Measurements from ENCODE around the gene SLC37A2.
"Not testable (repeated sequence)": the region's sequence is repeated elsewhere in the genome, so short reads cannot be mapped to it uniquely, and the experiment has no call there.

The SLC37A2 gene

GRCh38 chr11:125062931-125063428 lies at the start of gene SLC37A2:
TSS of gene SLC37A2 (plus strand) at chr11:125063305. CDS start at chr11:125063368, 63 bp downstream.
- DNase-seq = peak; percentile 17

- DNase-seq = no peak
These were observed 46.7 kb upstream of the SLC37A2 start for GRCh38 chr11:125016413-125016812.

- DNase-seq = no peak
These were observed 42.8 kb upstream of the SLC37A2 start for GRCh38 chr11:125020342-125020741.

- no peak for DNase-seq
These were observed 40.6 kb upstream of the SLC37A2 start for GRCh38 chr11:125022551-125022950.

GRCh38 chr11:125025968-125026367 lies 37.1 kb upstream of the SLC37A2 start:
- no peak for DNase-seq

GRCh38 chr11:125029431-125029830 lies 33.7 kb upstream of the SLC37A2 start:
- not testable (repeated sequence) for DNase-seq

- DNase-seq = no peak
These were observed 26.2 kb upstream of the SLC37A2 start for GRCh38 chr11:125036933-125037332.

GRCh38 chr11:125049164-125049792 lies 13.8 kb upstream of the SLC37A2 start:
- DNase-seq = no peak

GRCh38 chr11:125052047-125052446 lies 11.1 kb upstream of the SLC37A2 start:
- no peak for DNase-seq

GRCh38 chr11:125053167-125053566 lies 9.9 kb upstream of the SLC37A2 start:
- DNase-seq = no peak

- no peak for DNase-seq
These were observed 7.9 kb upstream of the SLC37A2 start for GRCh38 chr11:125055107-125055715.

GRCh38 chr11:125056111-125056510 lies 7.0 kb upstream of the SLC37A2 start:
- DNase-seq = not testable (repeated sequence)

GRCh38 chr11:125056931-125057692 lies 6.0 kb upstream of the SLC37A2 start:
- no peak for DNase-seq

- no peak for DNase-seq
These were observed 5.5 kb upstream of the SLC37A2 start for GRCh38 chr11:125057693-125058016.

GRCh38 chr11:125061281-125061680 lies 1.8 kb upstream of the SLC37A2 start:
- DNase-seq = no peak

- DNase-seq = no peak
These were observed 731 bp upstream of the SLC37A2 start for GRCh38 chr11:125062218-125062930.

- no peak for DNase-seq
These were observed 431 bp downstream of the SLC37A2 start for GRCh38 chr11:125063429-125064043.

GRCh38 chr11:125064070-125064469 lies 965 bp downstream of the SLC37A2 start:
- no peak for DNase-seq

GRCh38 chr11:125068368-125068767 lies 5.3 kb downstream of the SLC37A2 start:
- DNase-seq = no peak

- DNase-seq = no peak
These were observed 5.9 kb downstream of the SLC37A2 start for GRCh38 chr11:125069008-125069407.

- no peak for DNase-seq
These were observed 6.7 kb downstream of the SLC37A2 start for GRCh38 chr11:125069796-125070195.

GRCh38 chr11:125070699-125071254 lies 7.7 kb downstream of the SLC37A2 start:
- no peak for DNase-seq

GRCh38 chr11:125071435-125071834 lies 8.3 kb downstream of the SLC37A2 start:
- DNase-seq = no peak
